GM23338 (cell line): ENCODE results near the gene S100A6. TPM values are rescaled to one million over a fixed set of nuclear protein-coding genes. Genes with fewer than 3 reads are reported as not detected.

Experiments used
- ATAC-seq: fragments of 200-7000 bp; cut with Tn5 transposase; 3 replicates; pipeline ENCODE4 v1.9.1; 2020
- DNase-seq: peaks from one replicate; pipeline ENCODE4 v3.0.0-alpha.2; 2015; ENCODE audit warnings: low spot score
- H2AFZ ChIP-seq: fragments of 200-600 bp; sonication (generic); 2 replicates; pipeline ENCODE4 v1.8.0; 2016; ENCODE audit warnings: antibody characterized with exemption, mild to moderate bottlenecking, moderate library complexity
- H3F3A ChIP-seq: fragments of 200-600 bp; sonication (generic); replicated peaks from 2 replicates; pipeline ENCODE4 v1.8.0; 2017; ENCODE audit warnings: antibody characterized with exemption, mixed run types, low read depth
- H3K27ac ChIP-seq: fragments of 200-600 bp; sonication (generic); 2 replicates; pipeline ENCODE4 v1.6.1; 2016; ENCODE audit warnings: low read depth
- H3K27me3 ChIP-seq: fragments of 200-600 bp; sonication (generic); 2 replicates; pipeline ENCODE4 v1.8.0; 2016; ENCODE audit warnings: mild to moderate bottlenecking, mixed run types, moderate library complexity; ENCODE audit not compliant: insufficient read depth
- H3K36me3 ChIP-seq: fragments of 200-600 bp; sonication (generic); 2 replicates; pipeline ENCODE4 v1.8.0; 2016; ENCODE audit warnings: mild to moderate bottlenecking; ENCODE audit not compliant: insufficient read depth
- H3K4me1 ChIP-seq: fragments of 200-600 bp; sonication (generic); 2 replicates; pipeline ENCODE4 v1.8.0; 2016; ENCODE audit warnings: mild to moderate bottlenecking, moderate library complexity; ENCODE audit not compliant: insufficient read depth
- H3K4me2 ChIP-seq: fragments of 200-600 bp; sonication (generic); 2 replicates; pipeline ENCODE4 v1.7.1; 2017; ENCODE audit warnings: mixed run types
- H3K4me3 ChIP-seq: fragments of 200-600 bp; sonication (generic); 2 replicates; pipeline ENCODE4 v1.6.1; 2016; ENCODE audit warnings: mixed run types
- H3K79me2 ChIP-seq: fragments of 200-600 bp; sonication (generic); replicated peaks from 2 replicates; pipeline ENCODE4 v1.8.0; 2017; ENCODE audit warnings: mild to moderate bottlenecking; ENCODE audit not compliant: insufficient read depth
- H3K9me2 ChIP-seq: fragments of 200-600 bp; sonication (generic); 2 replicates; pipeline ENCODE4 v1.8.0; 2017; ENCODE audit not compliant: insufficient read depth
- H4K20me1 ChIP-seq: fragments of 200-600 bp; sonication (generic); replicated peaks from 2 replicates; pipeline ENCODE4 v1.8.0; 2017; ENCODE audit warnings: mild to moderate bottlenecking; ENCODE audit not compliant: insufficient read depth
- H3K27ac Mint-ChIP-seq: 2 replicates; pipeline ENCODE4 v1.8.0; 2020; ENCODE audit warnings: inconsistent platforms, mild to moderate bottlenecking, moderate library complexity, mixed read lengths
- H3K27me3 Mint-ChIP-seq: 3 replicates; pipeline ENCODE4 v1.8.0; 2022; ENCODE audit warnings: low read depth, mild to moderate bottlenecking, moderate library complexity, mixed read lengths, inconsistent platforms; ENCODE audit not compliant: insufficient read depth, poor library complexity
- H3K36me3 Mint-ChIP-seq: 3 replicates; pipeline ENCODE4 v1.8.0; 2021; ENCODE audit warnings: low read depth, mild to moderate bottlenecking, inconsistent platforms, moderate library complexity, mixed read lengths
- H3K4me1 Mint-ChIP-seq: 3 replicates; pipeline ENCODE4 v1.8.0; 2020; ENCODE audit warnings: mild to moderate bottlenecking, inconsistent platforms, mixed read lengths
- H3K4me3 Mint-ChIP-seq: 3 replicates; pipeline ENCODE4 v1.8.0; 2021; ENCODE audit warnings: moderate library complexity, mild to moderate bottlenecking, inconsistent platforms, mixed read lengths
- H3K9me3 Mint-ChIP-seq: 3 replicates; pipeline ENCODE4 v1.8.0; 2020; ENCODE audit warnings: moderate library complexity, mild to moderate bottlenecking, inconsistent platforms, mixed read lengths
- CREB1 ChIP-seq: fragments of 250-450 bp; sonication (Bioruptor Pico); IDR thresholded peaks from 2 replicates; pipeline ENCODE4 v1.5.0; 2020; ENCODE audit warnings: low read depth, mild to moderate bottlenecking, moderate library complexity
- EZH2 ChIP-seq: fragments of 200-600 bp; sonication (generic); IDR thresholded peaks from one replicate; pipeline ENCODE4 v1.8.0; 2017; ENCODE audit warnings: antibody characterized with exemption, mild to moderate bottlenecking, low read depth; ENCODE audit not compliant: unreplicated experiment
- EZH2phosphoT487 ChIP-seq: fragments of 200-600 bp; sonication (generic); IDR thresholded peaks from one replicate; pipeline ENCODE4 v1.8.1; 2018; ENCODE audit warnings: antibody characterized with exemption; ENCODE audit not compliant: unreplicated experiment
- STAT1 ChIP-seq: IDR thresholded peaks from one replicate; pipeline ENCODE4 v1.6.1; 2016; ENCODE audit warnings: antibody characterized with exemption; ENCODE audit not compliant: unreplicated experiment
- ZNF331 ChIP-seq: fragments of 250-450 bp; sonication (Bioruptor Pico); IDR thresholded peaks from 2 replicates; pipeline ENCODE4 v1.5.0; 2020; ENCODE audit warnings: low read depth, mild to moderate bottlenecking, moderate library complexity
- ZNF462 ChIP-seq: fragments of 250-450 bp; sonication (Bioruptor Pico); IDR thresholded peaks from 2 replicates; pipeline ENCODE4 v1.5.0; 2020; ENCODE audit warnings: mild to moderate bottlenecking, moderate library complexity
- polyA plus RNA-seq: library from polyadenylated mRNA; unstranded; fragments of >200 nt; fragmentation: Nextera tagmentation; extraction: Ambion mirVana; gene quantifications from 2 replicates; pipeline ENCODE4 v1.2.1, GENCODE V29; 2016
- total RNA-seq: library from RNA; depleted of rRNA; stranded (reverse); fragments of >200 nt; shearing (Covaris generic); gene quantifications from 2 replicates; pipeline ENCODE4 v1.2.3, GENCODE V29; 2014
- TF ChIP-seq, protein P1 (sequence below): IDR thresholded peaks from 2 replicates; pipeline ENCODE4 v1.6.1; 2016; ENCODE audit warnings: antibody characterized with exemption

Gene S100A6
- total and polyA plus RNA-seq, 2 experiments from 2014 or later = 7.3 to 77.5 TPM

GRCh38 chr1:153505576-153505975 is 30.2 kb downstream of the S100A6 start (continued):
- TF ChIP-seq ZNF462 (CRISPR knock-in tag) = no peak

DNA sequence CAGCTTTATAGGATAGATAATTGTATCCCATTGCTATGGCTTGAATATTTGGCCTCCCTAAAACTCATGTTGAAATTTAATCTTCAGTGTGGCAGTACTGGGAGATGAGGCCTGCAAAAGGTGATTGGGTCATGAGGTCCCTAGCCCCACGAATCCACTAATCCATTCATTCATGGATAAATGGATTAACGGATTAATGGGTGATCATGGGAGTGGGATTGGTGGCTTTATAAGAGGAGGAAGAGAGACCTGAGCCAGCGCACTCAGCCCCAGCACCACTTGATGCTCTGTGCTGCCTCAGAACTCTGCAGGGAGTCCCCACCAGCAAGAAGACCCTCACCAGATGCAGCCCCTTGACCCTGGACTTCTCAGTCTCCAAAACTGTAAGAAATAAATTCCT is 32.0 kb downstream of the S100A6 start:
- Histone ChIP-seq H3K36me3 (no peaks in the 10 kb centered on the region), H3K9me2 (no peaks in the 10 kb centered on the region), H3K79me2 (no peaks in the 10 kb centered on the region), H3F3A (no peaks in the 10 kb centered on the region), H2AFZ (no peak overlapping the region), H3K27ac (no peak overlapping the region), H3K4me3 (no peak overlapping the region), H3K4me2 (no peak overlapping the region), H3K4me1 (no peaks in the 10 kb centered on the region; the same call in 1 of the 2 replicates), H3K27me3 (no peaks in the 10 kb centered on the region), H4K20me1 (no peaks in the 10 kb centered on the region)
- H3K27ac Mint-ChIP-seq = no peak overlapping the region
- peaks cover 2% of the 10 kb centered on the region for H3K27me3 Mint-ChIP-seq
- no peaks in the 10 kb centered on the region for H3K9me3 Mint-ChIP-seq
- DNase-seq = no peak
- no peak for ATAC-seq
- no peak overlapping the region for H3K4me3 Mint-ChIP-seq
- peaks cover 9% of the 10 kb centered on the region; the same call in 2 of the 3 replicates for H3K4me1 Mint-ChIP-seq
- H3K36me3 Mint-ChIP-seq = no peaks in the 10 kb centered on the region
- TF ChIP-seq STAT1 = no peak
- TF ChIP-seq ZNF462 (CRISPR knock-in tag) = no peak
- TF ChIP-seq EZH2phosphoT487 = no peak
- no peak for TF ChIP-seq EZH2
- TF ChIP-seq, protein P1, sequence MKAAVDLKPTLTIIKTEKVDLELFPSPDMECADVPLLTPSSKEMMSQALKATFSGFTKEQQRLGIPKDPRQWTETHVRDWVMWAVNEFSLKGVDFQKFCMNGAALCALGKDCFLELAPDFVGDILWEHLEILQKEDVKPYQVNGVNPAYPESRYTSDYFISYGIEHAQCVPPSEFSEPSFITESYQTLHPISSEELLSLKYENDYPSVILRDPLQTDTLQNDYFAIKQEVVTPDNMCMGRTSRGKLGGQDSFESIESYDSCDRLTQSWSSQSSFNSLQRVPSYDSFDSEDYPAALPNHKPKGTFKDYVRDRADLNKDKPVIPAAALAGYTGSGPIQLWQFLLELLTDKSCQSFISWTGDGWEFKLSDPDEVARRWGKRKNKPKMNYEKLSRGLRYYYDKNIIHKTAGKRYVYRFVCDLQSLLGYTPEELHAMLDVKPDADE = no peak
- no peak for TF ChIP-seq ZNF331 (CRISPR knock-in tag)
- no peak for TF ChIP-seq CREB1 (CRISPR knock-in tag)
